HT-29 (cell line): ENCODE results near the gene ADNP. TPM values are rescaled to one million over a fixed set of nuclear protein-coding genes. Genes with fewer than 3 reads are reported as not detected.

Experiments used
- DNase-seq: peaks from one replicate; pipeline ENCODE4 v3.0.0-alpha.2; 2015; ENCODE audit warnings: low spot score
- total RNA-seq: library from RNA; depleted of rRNA; stranded (reverse); fragments of >200 nt; shearing (Covaris generic); gene quantifications from 2 replicates; pipeline ENCODE4 v1.2.3, GENCODE V29; 2014

Gene ADNP
- total RNA-seq, 1 experiment from 2014 or later = 37.2 TPM

GRCh38 chr20:50932691-50933280 lies 1.5 kb upstream of the ADNP start:
- DNase-seq = no peak

GRCh38 chr20:50932016-50932485 lies 814 bp upstream of the ADNP start:
- no peak for DNase-seq

- no peak for DNase-seq
Observed at GRCh38 chr20:50930976-50931305, 296 bp downstream of the ADNP start.

- DNase-seq = peak; percentile 28
Observed at GRCh38 chr20:50930139-50930975, 880 bp downstream of the ADNP start.

GRCh38 chr20:50929299-50930138 lies 1.7 kb downstream of the ADNP start:
- peak; percentile 98 for DNase-seq

GRCh38 chr20:50928469-50928868 lies 2.8 kb downstream of the ADNP start:
- no peak for DNase-seq

GRCh38 chr20:50926530-50926929 lies 4.7 kb downstream of the ADNP start:
- DNase-seq = no peak

GRCh38 chr20:50924261-50924920 lies 6.8 kb downstream of the ADNP start:
- DNase-seq = no peak

GRCh38 chr20:50921803-50922501 lies 9.3 kb downstream of the ADNP start:
- no peak for DNase-seq

GRCh38 chr20:50920997-50921396 lies 10.2 kb downstream of the ADNP start:
- DNase-seq = no peak

- peak; percentile 40 for DNase-seq
Observed at GRCh38 chr20:50919567-50919966, 11.7 kb downstream of the ADNP start.

GRCh38 chr20:50918403-50918802 lies 12.8 kb downstream of the ADNP start:
- no peak for DNase-seq

GRCh38 chr20:50916934-50917333 lies 14.3 kb downstream of the ADNP start:
- DNase-seq = no peak

GRCh38 chr20:50916257-50916656 lies 15.0 kb downstream of the ADNP start:
- DNase-seq = peak; percentile 40

- DNase-seq = no peak
Observed at GRCh38 chr20:50915424-50915823, 15.8 kb downstream of the ADNP start.

- no peak for DNase-seq
Observed at GRCh38 chr20:50913690-50914375, 17.4 kb downstream of the ADNP start.

GRCh38 chr20:50911716-50912115 lies 19.5 kb downstream of the ADNP start:
- DNase-seq = no peak

GRCh38 chr20:50911030-50911429 lies 20.2 kb downstream of the ADNP start:
- no peak for DNase-seq

GRCh38 chr20:50909413-50909812 lies 21.8 kb downstream of the ADNP start:
- DNase-seq = no peak

- DNase-seq = no peak
Observed at GRCh38 chr20:50904067-50904570, 27.1 kb downstream of the ADNP start.
